GM18498 (cell line): ENCODE results near the gene GNA12.
"Not testable (repeated sequence)": the region's sequence is repeated elsewhere in the genome, so short reads cannot be mapped to it uniquely, and the experiment has no call there.

Experiments
- ATAC-seq: cut with Tn5 transposase; IDR thresholded peaks from one replicate; pipeline ENCODE4 v1.9.1; 2021; ENCODE audit warnings: mild to moderate bottlenecking, moderate library complexity; ENCODE audit not compliant: unreplicated experiment

The GNA12 gene

DNA sequence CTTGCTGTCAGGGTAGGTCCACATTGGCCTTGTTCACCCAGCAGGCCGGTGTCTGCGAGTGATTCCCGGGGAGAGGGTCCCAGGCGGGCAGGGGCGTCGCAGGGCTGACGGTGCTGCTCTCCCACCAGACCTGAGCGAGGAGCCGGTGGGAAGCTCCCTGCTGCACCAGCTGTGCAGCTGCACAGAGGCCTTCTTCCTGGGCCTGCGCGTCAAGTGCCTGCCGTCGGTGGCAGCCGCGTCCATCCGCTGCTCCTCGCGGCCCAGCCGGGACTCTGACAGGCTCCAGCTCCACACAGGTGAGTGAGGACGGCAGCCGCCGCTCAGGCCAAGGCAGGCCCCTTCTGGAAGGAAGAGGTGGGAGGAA lies 141.5 kb downstream of the GNA12 start:
- ATAC-seq = no peak

DNA sequence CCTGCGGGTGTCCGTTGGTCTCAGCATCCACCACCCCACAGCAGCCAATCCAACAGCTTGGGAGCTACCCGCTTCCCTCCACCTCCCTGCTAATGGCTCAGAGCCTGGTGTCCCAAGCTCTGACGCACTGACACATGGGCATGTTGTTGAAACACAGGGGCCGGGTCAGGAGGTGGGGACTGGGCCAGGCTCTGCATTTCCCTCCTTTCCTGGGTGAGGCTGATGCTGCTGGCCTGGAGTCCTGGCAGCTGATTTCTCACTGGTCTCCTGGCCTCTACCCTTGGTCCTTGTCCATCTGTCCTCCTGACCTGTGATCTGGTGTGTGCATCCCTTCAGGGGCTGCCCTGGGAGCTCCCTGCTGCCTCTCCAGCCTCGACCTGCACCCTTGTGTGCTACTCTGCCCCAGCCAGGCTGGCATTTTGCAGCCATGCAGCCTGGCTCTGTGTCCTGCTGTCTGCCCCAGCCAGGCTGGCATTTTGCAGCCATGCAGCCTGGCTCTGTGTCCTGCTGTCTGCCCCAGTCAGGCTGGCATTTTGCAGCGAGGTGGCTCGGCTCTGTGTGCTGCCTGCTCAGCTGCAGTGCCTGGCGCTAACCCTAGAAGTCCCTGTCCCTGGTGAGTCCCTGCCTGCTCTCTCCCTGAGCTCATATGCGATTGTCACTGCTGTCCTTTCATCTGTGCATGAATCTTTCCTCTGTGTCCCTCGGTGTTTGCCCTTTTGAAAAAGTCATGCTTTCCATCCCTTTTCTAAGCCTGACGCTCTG lies 142.1 kb downstream of the GNA12 start:
- ATAC-seq = no peak

GRCh38 chr7:2701424-2701823 lies 142.7 kb downstream of the GNA12 start:
- no peak for ATAC-seq

DNA sequence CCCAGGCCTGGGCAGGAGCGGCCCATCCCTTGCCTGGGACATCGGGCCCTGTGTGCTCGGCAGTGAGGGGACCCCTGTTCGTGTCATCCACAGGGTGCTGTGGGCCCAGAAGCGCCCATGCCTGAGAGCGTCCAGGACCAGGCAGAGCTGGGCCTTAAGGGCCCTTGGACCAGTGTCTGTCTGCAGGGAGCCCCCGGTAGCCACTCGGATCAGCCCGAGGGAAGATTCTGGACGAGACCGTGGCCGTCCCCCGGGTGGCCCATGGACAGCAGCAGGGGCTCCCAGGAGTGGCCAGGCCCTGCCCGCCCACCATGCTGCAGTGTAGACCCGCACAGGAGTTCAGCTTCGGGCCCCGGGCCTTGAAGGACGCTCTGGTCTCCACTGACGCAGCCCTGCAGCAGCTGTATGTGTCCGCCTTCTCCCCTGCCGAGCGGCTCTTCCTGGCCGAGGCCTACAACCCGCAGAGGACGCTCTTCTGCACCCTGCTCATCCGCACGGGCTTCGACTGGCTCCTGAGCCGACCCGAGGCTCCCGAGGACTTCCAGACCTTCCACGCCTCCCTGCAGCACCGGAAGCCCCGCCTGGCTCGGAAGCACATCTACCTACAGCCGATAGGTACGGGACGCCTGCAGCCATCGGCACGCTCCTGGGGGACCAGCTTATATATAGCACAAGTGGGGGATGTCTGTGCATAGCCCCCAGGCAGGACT lies 143.8 kb downstream of the GNA12 start:
- no peak for ATAC-seq

DNA sequence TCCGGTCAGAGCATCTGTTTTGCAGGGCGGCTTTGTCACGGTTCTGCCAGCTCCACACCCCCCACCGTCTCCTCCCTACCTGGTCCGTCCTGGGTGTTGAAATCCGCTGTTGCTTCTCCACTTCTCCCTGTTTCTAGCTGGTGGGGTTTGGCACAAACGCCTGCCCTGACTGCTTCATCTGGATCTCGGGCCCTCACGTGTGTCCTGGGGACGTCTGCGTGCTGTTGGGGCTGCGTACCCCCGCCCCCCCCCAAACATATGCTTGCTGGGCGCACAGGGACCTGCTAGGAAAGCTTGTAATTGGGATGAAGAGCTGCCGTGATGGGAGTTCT lies 144.9 kb downstream of the GNA12 start:
- ATAC-seq = no peak

- ATAC-seq = peak; percentile 92
Measured at GRCh38 chr7:2698581-2699288, 145.4 kb downstream of the GNA12 start.

GRCh38 chr7:2694122-2694436 lies 150.0 kb downstream of the GNA12 start:
- ATAC-seq = not testable (repeated sequence)

DNA sequence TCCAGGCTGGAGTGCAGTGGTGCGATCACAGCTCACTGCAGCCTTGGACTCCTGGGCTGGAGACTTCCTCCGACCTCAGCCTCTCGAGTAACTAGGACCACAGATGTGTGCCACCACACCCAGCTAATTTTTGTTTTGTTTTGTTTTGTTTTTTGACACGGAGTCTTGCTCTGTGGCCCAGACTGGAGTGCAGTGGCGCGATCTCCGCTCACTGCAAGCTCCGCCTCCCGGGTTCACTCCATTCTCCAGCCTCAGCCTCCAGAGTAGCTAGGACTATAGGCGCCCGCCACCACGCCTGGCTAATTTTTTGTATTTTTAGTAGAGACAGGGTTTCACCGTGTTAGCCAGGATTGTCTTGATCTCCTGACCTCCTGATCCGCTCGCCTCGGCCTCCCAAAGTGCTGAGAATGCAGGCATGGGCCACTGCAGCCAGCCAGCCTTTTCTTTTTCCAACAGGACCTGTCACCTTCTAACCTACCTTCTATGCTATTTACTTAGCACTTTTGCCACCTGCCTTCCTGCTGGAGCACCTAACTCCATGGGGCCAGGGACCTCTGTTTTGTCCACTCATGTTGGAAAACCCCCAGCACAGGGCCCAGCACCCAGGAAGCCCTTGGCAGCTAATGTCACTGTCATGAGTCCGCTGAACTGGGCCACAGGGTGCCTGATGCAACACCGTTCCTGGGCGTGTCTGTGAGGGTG lies 150.5 kb downstream of the GNA12 start:
- ATAC-seq = not testable (repeated sequence)

DNA sequence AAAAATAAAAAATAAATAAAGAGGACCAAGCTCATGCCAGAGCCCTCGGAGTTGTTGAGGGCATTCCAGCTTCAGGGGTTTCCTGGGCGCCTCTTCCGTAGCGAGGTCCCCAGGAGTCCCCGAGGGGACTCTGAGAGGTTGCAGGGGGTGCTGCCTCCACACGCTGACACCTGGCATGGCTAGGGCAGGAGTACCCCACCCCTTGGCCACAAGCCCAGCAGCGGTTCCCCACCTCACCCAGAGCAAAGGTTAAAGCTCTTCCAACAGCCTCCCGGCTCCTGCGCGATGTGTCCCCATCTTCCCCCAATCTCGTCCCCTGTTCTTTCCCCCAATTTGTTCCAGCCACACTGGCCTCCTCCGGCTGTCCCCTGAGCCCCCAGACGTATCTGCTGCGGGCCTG lies 151.6 kb downstream of the GNA12 start:
- ATAC-seq = no peak

- ATAC-seq = not testable (repeated sequence)
Measured at GRCh38 chr7:2691932-2692439, 152.1 kb downstream of the GNA12 start.

- ATAC-seq = no peak
Measured at GRCh38 chr7:2691011-2691707, 152.9 kb downstream of the GNA12 start.

DNA sequence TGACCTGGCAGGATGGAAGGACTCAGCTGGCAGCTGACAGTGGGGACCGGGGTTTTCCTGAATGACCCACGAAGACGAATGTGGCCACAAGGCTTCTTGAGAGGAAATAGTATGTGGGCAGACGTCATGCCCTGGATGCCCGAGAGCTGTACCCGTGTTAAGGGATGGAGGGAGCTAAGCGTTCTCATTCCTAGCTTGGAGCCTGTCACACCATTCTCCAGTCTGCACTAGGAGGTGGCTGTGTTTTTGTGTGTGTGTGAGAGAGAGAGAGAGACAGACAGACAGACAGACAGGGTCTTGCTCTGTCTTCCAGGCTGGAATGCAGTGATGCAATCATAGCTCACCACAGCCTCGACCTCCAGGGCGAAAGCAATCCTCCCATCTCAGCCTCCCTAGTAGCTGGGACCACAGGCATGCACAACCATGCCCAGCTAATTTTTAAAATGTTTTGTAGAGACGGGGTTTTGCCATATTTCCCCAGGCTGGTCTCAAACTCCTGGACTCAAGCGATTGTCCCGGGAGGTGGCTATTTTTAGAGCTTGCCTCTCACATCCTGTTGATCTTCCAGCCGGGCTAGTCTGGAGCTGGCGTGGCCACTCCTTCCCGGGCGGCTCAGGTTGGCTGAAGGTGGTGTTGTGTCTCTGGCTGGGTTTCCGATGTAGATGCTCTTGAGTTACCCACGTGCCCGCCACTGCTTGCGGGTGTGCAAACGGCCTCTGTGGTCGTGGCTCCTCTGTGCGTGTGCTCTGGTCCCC lies 154.0 kb downstream of the GNA12 start:
- no peak for ATAC-seq

- ATAC-seq = no peak
Measured at GRCh38 chr7:2689343-2689847, 154.7 kb downstream of the GNA12 start.

GRCh38 chr7:2688409-2689342 lies 155.4 kb downstream of the GNA12 start:
- ATAC-seq = peak; percentile 72

DNA sequence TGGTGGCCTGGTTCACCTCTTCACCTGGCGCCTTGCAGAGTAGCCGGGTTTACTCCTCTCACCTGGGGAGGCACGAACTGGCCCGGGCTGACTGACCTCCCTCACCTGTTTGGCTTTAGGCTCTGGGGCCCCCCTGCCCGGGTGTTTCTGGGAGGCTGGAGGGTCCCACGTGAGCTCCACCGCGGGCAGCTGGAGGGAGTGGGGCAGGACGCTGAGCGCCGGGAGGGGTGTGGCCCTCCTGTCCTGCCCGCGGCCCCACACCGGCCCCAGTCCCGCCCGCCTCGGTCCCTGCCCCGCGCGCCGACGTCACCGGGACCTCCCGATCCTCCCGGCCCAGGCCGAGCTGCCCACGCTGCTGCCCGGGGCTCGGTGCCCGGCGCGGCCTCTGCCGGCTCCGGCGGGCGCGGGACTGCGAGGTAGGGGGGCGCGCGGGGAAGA lies 156.2 kb downstream of the GNA12 start, which contains the start of gene AMZ1:
Gene AMZ1, plus strand, starts transcription at position 322 of the 438 bp plus-strand sequence. CDS start 12,250 bp downstream, outside the sequence.
- no peak for ATAC-seq

GRCh38 chr7:2687338-2687869 lies 156.7 kb downstream of the GNA12 start:
- ATAC-seq = no peak

GRCh38 chr7:2686101-2686500 lies 158.0 kb downstream of the GNA12 start:
- ATAC-seq = no peak

DNA sequence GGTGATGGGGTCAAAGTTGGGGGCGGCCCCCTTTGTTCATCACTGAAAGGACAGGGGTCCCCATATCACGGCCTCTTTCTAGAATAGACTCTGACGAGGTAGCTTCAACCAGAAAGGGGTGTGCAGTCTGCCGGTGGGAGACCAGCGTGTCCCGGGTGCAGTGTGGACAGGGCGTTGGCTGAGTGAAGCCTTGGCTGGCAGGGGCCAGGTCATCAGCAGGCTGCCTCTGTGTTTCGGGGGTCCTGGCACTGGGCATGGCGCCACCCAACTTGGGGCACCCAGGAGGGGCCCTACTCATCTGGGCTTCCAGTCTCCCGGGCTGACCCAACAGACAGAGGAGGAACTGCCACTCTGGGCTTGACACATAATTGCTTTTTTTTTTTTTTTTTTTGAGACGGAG lies 159.6 kb downstream of the GNA12 start:
- ATAC-seq = no peak
